ENCODE data around the gene POLR3B. TPM values are rescaled to one million over a fixed set of nuclear protein-coding genes. Genes with fewer than 3 reads are reported as not detected.

Gene POLR3B
- 16.9 and 19.8 TPM in 2 replicates for total RNA-seq

DNA sequence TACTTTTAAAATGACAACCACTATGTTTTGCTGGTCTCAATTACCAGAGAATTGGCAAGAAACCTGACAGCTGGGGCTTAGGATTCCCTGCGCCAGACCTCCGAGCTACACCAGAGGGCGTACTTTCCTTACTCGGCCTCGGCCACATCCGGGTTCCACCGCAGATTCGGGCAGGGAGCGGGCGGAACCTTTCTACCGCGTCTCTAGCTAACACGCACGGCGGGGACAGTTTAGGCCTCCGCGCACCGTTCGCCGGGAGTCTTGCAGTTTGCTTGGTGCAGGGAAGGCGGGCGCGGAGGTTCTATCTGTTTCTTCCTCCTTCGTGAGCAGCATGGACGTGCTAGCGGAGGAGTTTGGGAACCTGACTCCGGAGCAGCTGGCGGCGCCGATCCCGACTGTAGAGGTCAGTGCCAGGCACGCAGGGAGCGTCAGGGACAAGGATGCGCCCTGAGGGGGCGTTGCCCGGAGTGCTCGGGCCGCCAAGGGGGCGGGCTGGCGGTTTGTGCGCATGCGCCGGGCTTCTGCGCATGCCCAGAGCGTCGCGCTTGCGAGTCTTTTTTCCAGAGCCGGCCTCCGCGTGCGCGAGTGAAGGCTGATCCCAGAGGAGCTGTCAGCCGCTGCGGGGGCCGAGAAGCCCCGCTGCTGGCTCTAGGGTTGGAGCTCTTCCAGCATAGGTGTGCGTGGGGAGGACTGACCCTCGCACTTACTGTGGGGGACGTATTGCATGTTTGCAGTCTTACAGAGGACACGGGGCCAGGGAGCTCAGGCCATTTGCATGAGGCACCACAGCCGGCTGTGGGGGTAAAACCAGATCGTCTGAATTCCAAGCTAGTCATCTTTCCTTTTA is at the start of gene POLR3B:
TSS of gene POLR3B (plus strand) at position 200 of the 847 bp plus-strand sequence. CDS start at position 332, 132 bp downstream.

Other genes starting within 250 kb of the POLR3B start
- gene NUAK1, start 218.8 kb upstream of the POLR3B start, total RNA-seq, result 75.8 and 96.5 TPM in 2 replicates
- gene CKAP4, start 109.7 kb upstream of the POLR3B start, total RNA-seq, result 696 and 797 TPM in 2 replicates
- 21.7 and 39.8 TPM in 2 replicates for gene TCP11L2, start 55.0 kb upstream of the POLR3B start, total RNA-seq
- gene RFX4, start 225.3 kb downstream of the POLR3B start, total RNA-seq, result not detected in 2 replicates